WI38 (cell line): ENCODE measurements around the gene PGGT1B.
A peak's percentile ranks its signal among the peaks of the same experiment; 100 is the strongest.

Experiments
- H3K4me3 ChIP-seq: 2 replicates; pipeline ENCODE4 v1.5.1; 2011; ENCODE audit warnings: low read depth, mild to moderate bottlenecking, control low read depth, low read length
- TF ChIP-seq, protein P1 (sequence below): IDR thresholded peaks from 2 replicates; pipeline ENCODE4 v1.5.1; 2012; ENCODE audit warnings: low read depth, mild to moderate bottlenecking, control low read depth, low read length

Gene PGGT1B

DNA sequence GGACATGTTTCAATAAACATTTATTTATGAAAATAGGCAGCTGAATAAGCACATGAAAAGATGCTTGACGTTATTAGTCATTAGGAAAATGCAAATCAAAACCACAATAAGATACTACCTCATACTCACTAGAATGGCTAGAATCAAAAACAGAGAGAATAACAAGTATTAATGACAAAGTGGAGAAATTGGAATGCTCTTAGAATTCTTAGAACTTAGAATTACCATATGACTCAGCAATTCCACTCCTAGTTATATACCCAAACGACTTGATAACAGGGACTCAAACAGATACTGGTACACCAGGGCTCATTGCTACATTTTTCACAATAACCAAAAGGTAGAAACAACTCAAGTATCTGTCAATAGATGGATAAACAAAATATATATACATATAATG, 77.9 kb downstream of the PGGT1B start:
- H3K4me3 ChIP-seq, result no peak overlapping the region
- TF ChIP-seq, protein P1, sequence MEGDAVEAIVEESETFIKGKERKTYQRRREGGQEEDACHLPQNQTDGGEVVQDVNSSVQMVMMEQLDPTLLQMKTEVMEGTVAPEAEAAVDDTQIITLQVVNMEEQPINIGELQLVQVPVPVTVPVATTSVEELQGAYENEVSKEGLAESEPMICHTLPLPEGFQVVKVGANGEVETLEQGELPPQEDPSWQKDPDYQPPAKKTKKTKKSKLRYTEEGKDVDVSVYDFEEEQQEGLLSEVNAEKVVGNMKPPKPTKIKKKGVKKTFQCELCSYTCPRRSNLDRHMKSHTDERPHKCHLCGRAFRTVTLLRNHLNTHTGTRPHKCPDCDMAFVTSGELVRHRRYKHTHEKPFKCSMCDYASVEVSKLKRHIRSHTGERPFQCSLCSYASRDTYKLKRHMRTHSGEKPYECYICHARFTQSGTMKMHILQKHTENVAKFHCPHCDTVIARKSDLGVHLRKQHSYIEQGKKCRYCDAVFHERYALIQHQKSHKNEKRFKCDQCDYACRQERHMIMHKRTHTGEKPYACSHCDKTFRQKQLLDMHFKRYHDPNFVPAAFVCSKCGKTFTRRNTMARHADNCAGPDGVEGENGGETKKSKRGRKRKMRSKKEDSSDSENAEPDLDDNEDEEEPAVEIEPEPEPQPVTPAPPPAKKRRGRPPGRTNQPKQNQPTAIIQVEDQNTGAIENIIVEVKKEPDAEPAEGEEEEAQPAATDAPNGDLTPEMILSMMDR, result no peak

DNA sequence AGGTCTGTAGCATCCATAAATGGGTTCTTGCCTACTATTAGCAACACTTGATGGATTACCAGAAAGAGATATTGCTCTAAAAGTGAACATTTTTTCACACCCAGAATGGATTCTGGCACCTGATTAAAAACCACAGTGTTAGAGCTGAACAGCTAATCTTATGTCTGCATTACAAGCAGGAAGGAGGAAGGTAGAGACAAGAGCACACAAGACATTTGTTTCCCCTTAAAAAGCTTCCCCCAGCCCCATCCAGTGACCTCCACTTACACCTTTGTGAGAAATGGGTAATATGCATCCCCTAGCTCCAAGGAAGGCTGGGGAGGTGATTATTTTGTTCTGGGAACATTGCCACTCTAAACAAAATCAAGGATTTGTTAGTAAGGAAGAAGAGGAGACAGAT, 80.9 kb downstream of the PGGT1B start:
- TF ChIP-seq, protein P1, result no peak
- no peak overlapping the region for H3K4me3 ChIP-seq

DNA sequence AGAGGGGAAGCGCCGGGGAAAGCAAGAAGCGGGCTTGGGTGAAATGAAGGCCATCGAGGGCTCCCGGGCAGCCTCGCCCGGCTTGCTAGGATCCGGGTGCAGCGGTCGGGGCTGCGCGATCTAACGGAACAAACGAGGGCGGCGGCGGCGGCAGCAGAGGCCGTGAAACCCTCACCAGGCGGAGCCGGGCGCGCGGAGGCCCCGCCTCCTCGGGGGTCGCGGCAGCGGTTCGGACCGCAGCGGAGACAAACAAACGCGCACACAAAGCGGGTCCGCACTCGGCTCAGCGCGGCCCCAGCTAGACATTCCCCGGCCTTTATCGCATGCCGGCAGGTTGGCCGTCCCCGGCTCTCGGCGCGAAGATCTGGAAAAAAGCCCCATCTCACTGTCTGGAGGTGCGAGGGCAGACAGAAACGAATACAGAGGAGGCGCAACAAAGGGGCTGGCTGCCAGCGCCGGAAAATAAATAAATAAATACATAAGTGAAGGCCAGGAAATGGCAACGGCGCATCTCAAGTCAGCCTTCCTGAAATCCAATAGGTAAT, 82.4 kb downstream of the PGGT1B start:
- H3K4me3 ChIP-seq, result peak overlapping the region; percentile 58
- TF ChIP-seq, protein P1, result no peak

DNA sequence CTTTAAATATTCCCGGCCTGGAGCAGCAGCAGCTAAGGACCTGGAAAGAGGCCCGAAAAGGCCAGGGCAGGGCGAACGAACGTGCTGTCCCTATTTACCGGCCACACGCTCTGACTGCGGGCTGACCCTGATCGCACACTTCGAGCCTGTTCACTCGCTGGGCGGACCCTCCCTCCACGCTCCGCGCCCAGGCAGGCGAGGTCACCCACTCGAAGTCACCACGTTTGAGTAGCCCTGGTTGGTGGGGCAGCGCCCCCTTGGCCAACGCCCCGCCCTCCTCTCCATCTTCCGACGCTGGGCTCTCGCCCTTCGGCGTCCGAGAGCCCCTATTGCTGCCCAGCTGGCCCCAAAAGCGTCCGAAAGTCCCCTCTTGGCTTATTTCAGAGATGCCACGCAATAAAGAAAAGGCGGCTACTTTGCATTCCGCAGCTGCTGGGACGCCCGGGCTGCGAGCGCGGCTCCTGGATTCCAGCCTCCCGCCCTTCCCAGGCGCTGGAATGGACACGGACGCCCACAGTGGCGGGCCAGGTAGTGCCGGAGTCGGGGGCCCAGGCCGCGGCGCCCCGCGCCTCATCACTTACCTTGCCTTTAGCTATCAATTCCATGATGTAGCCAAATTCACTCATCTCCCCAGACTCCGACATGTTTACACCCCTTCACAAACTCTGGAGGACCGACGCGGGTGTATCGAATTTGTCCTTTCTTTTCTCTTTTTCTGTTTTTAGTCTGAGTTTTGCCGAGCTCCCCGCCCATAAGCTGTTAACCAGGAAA, 83.1 kb downstream of the PGGT1B start:
- H3K4me3 ChIP-seq, result peak overlapping the region; percentile 58
- TF ChIP-seq, protein P1, result no peak

DNA sequence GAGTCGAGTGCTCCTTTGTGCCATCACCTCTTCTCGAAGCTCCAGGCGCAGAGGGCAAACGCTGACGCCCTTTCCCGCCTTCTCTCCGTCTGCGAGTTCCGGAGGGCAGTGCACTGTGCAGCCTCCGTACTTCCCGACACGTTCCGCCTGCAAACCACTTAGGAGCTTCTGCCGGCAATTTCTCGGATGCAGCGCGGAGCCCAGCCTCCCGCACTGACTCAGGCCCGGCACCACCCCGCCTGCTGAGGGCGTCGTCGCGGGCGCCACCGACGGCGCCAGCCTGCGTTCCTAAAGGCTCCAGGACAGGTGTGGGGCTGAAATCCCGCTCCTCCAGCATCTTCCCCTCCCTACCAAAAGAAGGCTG, 83.7 kb downstream of the PGGT1B start:
- TF ChIP-seq, protein P1, result no peak
- no peak overlapping the region for H3K4me3 ChIP-seq

DNA sequence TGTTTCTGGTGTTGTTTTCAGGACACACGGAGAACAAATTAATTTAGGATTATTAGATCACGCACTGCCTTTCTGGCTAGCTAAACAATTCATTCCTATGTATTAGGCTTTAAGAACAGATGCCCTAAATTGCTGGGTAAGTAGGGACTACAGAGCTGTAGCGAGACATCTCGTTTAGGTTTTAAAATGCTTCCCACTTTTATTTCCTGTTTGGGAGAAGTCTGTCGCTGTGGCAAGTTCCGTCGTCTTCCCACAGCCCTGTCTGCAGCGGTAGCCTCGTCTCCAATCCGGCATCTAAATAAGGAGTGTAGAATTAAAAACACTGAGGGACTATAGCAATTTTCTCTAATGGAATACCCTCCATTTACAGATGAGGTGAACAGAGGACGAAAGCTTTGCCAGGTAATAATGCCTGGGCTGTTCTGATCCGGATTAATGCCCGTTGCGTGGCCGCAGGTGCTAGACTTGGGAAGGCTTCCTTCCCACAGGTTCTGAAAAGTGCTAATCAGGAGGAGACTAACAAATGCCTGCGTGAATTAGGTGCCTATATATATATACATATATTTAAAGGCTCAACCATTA, 91.7 kb downstream of the PGGT1B start:
- peak overlapping the region; percentile 78; the same call in 1 of the 2 replicates for H3K4me3 ChIP-seq
- TF ChIP-seq, protein P1, result no peak
